OCI-LY3 (cell line): ENCODE data around the gene ARL6.

ENCODE experiments used
- CTCF ChIP-seq: fragments of 200-600, 300-600 bp; sonication (generic); IDR thresholded peaks from 2 replicates; pipeline ENCODE4 v1.5.1; 2014; ENCODE audit warnings: antibody characterized with exemption, low read length, low read depth
- EZH2phosphoT487 ChIP-seq: fragments of 200-600 bp; shearing (Covaris generic); IDR thresholded peaks from 2 replicates; pipeline ENCODE4 v1.6.1; 2018; ENCODE audit warnings: antibody characterized with exemption, mixed run types, low read depth

- TF ChIP-seq CTCF (no peak), EZH2phosphoT487 (no peak)
These were observed 43.1 kb upstream of the ARL6 start for GRCh38 chr3:97721446-97721845.
